GM21717 (cell line): ENCODE measurements around the gene MBOAT2.
"Not testable (repeated sequence)": the region's sequence is repeated elsewhere in the genome, so short reads cannot be mapped to it uniquely, and the experiment has no call there.

Source experiments
- ATAC-seq: cut with Tn5 transposase; IDR thresholded peaks from one replicate; pipeline ENCODE4 v1.9.1; 2021; ENCODE audit warnings: mild to moderate bottlenecking, moderate library complexity; ENCODE audit not compliant: unreplicated experiment

Gene MBOAT2

GRCh38 chr2:8993902-8994278 is 9.6 kb downstream of the MBOAT2 start:
- ATAC-seq = no peak

DNA sequence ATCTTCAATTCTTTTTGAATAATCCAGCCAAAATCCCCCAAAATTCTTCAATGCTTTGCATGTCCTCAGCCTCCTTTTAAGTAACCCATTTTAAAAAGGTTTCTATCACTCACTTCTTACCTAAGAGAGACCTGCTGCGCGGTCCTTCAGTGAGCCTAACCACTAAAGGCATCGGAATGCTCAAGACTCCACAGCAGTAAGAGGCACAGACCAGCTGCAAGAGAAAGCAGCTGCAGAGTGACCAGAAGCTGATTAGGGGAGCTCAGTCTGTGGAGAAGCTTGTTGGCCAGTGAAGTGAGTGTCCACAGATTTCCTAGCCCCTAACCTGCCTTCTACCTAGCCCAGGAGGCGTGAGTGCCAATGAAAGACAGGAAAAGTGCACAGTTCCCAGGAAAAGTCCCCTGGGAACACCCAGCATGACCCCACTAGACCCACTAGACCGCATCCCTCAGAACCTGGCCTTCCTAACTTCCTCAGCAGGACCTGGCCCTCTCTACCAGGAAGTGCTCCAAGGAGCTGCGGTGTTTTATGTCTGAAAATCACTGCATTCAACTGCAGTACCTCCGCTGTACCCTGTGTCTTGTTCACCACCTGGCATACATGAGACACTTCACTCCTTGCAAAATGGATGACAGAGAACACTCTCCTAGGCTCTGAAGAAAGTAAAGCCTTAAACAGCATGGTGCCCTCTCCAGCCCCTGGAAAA is 10.1 kb downstream of the MBOAT2 start:
- ATAC-seq = no peak

DNA sequence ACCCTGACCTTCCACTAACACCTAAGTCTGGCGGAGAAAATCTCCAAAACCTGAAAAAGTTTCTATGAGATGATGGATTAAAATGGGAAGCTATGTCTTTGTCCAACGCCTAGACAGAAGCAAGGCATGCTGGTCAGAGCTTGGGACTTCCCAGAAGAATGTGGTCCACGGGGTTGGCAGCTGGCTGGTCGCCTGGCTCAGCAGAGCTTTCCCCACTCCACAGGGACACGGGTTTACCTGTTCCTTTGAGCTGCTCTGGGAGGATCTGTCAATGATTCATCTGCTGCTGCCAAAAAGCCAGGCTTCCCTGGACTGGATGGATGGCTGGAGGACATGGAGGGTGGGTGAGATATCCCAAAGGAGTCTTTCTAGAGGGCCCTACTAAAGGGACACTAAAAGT is 10.8 kb downstream of the MBOAT2 start:
- no peak for ATAC-seq

DNA sequence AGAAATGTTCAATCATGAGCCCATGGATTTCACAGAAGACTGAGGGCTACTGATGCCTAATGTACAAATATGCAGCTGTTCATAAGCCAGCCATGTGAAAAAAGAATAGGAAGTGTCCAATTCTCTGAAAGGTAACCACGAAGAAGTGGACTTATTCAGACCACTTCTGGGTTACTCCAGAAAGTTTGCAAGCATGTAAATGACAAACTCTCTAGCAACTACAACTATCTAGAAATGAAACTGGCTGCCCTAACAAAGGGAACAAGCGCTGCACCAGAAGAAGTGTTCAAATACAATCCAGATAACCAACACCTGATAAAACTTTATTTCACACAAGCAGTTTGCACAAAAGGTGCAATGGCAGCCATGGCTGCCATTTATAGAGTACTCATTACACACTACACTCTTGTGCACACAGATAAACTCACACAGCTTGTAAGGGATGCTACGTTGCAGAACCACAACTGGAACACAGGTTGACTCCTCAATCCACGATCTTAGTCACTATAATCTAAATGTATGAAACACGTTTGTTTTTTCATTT is 13.9 kb downstream of the MBOAT2 start:
- ATAC-seq = no peak

DNA sequence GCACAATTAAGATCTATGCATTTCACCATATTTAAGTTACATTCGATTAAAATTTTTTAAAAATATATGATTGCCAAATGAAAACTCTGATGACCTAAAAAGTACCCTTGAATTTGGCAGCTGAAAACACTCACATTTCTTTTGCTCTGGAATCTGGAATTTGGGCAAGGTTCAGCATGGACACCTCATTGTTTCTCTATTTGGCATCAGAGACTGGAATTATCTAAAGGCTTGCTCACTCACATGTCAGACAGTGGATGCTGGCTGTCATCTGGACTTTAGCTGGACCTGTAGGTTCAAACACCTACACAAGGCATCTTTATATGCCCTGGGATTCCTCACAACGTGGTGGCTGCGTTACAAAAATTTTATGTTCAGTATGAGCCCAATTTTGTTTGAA is 16.1 kb downstream of the MBOAT2 start:
- no peak for ATAC-seq

GRCh38 chr2:8986327-8986976 is 17.0 kb downstream of the MBOAT2 start:
- ATAC-seq = no peak

DNA sequence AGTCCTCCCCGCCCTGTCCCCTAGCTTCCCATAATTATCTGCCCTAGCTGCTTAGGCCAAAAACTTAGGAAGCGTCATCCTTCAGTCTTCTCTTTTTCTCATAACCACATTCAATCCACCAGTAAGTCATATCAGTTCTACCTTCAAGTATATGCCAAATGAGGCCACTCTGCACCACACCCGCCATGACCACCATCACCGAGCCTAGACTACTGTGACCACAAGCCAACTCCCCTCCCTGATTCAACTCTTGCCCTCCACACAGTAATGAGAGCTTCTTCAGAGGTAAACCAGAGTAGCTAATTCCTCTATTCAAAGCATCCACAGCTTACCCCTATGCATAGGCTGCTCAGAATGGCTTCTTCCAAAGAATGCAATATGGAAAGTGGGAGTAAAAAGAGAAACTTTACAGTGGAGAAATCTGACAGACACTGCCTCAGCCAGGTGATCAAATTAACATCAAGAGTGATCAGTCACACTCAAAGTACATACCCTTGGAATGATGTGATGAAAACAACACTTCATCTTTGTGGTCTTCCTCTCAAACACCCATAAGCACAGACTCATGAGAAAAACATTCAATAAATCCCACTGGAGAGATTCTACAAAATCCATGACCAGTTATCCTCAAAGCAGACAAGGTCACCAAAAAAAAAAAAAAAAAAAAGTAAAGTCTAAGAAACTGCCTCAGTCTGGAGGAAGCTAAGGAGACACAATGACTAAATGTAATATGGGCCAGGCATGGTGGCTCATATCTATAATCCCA is 17.7 kb downstream of the MBOAT2 start:
- no peak for ATAC-seq

- ATAC-seq = no peak
These were observed 18.6 kb downstream of the MBOAT2 start for GRCh38 chr2:8984855-8985254.

- ATAC-seq = no peak
These were observed 19.3 kb downstream of the MBOAT2 start for GRCh38 chr2:8984157-8984556.

GRCh38 chr2:8983571-8983970 is 19.9 kb downstream of the MBOAT2 start:
- no peak for ATAC-seq

GRCh38 chr2:8981876-8982275 is 21.6 kb downstream of the MBOAT2 start:
- ATAC-seq = no peak

- no peak for ATAC-seq
These were observed 23.4 kb downstream of the MBOAT2 start for GRCh38 chr2:8980096-8980495.

- ATAC-seq = no peak
These were observed 25.7 kb downstream of the MBOAT2 start for GRCh38 chr2:8977758-8978157.

DNA sequence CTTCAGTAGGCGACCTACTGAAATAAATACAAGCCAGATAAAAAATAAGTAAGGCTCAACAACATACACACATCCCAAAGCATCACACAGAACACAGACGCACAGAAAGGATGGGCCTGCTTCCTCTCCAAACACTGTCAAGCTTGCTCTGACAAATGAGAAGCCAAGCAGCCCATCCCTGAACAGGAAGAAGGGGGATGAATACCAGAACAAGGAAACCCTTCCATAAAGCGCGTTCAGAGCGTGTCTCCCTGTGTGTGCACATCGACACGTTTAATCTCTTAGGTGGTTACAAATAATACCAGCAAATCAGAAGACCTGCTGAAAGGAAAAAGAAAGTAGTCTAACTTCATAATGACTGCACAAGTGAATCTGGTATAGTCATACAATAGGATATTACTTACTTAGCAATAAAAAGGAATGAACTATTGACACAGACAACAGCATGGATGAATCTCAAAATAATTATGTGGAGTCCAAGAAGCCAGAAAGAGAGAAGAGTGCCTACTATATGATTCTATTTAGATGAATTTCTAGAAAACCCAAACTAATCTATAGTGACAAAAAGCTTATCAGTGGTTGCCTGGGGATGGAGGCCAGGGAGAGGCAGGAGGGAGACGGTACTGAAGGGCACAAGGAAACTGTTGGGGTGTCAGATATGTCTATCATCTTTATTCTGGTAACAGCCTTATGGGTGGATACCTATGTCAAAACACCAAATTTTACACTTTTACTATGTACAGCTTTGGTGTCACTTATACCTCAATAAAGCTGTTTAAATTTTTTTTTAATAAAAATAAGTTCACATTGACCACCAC is 26.8 kb downstream of the MBOAT2 start:
- no peak for ATAC-seq

GRCh38 chr2:8974016-8974415 is 29.5 kb downstream of the MBOAT2 start:
- no peak for ATAC-seq

GRCh38 chr2:8973017-8973416 is 30.5 kb downstream of the MBOAT2 start:
- ATAC-seq = not testable (repeated sequence)

DNA sequence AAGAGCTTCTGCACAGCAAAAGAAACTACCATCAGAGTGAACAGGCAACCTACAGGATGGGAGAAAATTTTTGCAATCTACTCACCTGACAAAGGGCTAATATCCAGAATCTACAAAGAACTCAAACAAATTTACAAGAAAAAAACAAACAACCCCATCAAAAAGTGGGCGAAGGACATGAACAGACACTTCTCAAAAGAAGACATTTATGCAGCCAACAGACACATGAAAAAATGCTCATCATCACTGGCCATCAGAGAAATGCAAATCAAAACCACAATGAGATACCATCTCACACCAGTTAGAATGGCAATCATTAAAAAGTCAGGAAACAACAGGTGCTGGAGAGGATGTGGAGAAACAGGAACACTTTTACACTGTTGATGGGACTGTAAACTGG is 30.9 kb downstream of the MBOAT2 start:
- ATAC-seq = not testable (repeated sequence)

- ATAC-seq = not testable (repeated sequence)
These were observed 34.1 kb downstream of the MBOAT2 start for GRCh38 chr2:8969348-8969747.

DNA sequence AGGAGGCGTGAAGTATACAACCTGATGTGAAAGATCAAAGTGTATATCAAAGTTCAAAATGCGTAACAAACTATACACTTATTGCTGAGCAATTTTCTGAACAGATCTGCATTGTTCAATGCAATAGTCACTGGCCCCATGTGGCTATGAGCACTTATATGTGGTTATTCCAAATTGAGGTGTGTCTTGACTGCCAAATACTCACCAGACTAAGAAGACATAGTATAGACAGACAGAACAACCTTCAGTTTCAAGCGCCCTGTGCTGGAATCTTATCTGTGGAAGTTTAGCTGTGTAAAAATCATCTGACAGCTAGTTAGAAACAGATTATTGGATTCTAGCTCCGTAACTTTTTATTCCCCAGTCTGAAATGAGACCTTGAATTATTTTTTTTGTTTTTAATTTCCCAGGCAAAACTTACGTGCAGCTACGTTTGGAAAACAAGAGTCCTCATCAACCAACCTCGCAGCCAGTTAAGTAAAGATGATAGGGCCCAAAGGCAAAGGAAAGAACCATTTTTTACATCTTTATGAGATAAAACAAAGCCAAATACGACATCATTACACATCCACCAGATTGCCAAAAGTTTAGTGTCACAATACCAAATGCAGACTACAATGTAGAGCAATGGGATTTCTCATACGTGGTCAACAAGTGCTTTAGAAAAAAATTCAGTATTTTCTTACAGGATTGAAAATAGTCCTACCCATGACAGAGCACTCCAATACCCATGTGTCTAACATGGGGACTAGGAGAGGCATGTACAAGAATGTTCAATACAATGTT is 37.2 kb downstream of the MBOAT2 start:
- no peak for ATAC-seq
